GM18499 (cell line): ENCODE measurements around the gene SCGB1C2.
"Not testable (repeated sequence)": the region's sequence is repeated elsewhere in the genome, so short reads cannot be mapped to it uniquely, and the experiment has no call there.

Experiments used
- ATAC-seq: cut with Tn5 transposase; IDR thresholded peaks from one replicate; pipeline ENCODE4 v1.9.1; 2021; ENCODE audit warnings: moderate number of reproducible peaks; ENCODE audit not compliant: insufficient read depth, unreplicated experiment

The SCGB1C2 gene

DNA sequence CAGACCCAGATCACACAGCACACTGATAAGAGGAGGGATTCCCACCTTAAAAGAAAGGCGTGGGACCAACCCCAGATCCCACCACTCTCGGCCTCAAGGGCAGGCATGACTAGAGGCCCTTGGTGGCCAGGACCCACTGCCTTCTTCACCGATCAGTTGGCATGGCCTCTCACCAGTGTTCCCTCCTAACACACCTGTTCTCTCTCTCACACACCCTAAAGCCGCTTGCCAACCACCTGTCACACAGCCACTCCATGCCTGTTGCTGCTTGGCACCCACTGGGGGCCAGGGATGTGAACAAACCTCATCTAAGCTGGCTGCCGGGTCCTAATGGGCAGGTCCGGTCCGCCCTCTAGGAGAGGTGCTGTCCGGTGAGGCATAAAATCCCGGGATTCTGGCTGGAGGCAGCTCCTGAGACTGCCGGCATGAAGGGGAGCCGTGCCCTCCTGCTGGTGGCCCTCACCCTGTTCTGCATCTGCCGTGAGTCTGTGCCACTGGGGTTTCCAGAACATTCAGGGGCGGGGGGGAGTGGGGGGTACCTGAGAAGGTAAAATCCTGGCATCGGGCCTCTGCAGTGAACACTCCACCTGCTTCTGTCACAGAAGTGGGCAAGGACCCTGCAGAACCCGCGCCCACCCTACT, at the start of gene SCGB1C2:
SCGB1C2 (plus strand) TSS at position 404 of the 642 bp plus-strand sequence; CDS start at position 426, 22 bp downstream.
- not testable (repeated sequence) for ATAC-seq

DNA sequence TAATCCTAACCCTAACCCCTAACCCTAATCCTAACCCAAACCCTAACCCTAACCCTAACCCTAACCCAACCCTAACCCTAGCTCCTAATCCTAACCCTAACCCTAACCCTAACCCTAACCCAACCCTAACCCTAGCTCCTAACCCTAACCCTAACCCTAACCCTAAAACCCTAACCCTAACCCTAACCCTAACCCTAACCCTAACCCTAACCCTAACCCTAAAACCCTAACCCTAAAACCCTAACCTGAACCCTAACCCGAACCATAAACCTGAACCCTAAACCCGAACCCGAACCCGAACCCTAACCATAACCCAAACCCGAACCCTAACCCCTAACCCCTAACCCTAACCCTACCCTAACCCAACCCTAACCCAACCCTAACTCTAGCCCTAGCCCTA, 24.3 kb upstream of the SCGB1C2 start:
- ATAC-seq: not testable (repeated sequence)

DNA sequence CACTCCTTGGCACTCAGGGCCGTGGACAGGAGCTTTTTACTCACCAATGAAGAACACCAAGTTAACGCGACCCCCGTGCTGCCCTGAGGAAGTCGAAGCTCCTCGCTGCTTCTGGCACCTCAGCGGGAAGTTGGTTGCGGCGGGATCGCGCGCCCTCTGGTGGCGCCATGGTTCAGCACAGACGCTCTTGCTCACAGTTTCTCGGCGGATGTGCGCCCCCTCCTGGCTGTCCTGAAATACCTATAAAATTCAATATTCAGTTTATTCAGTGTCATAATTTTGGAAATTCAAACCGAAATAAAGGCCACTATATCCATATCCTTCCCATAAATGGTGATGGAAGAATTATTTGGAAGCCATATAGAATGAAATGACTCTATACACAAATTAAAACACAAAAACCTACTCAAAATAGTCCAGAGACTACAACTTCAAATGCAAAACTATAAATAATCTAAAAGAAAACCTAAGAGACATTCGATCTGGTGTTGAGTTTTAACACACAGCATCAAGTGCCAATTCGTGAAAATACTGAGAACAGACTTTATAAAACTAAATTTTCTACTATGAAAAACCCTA, 18.9 kb upstream of the SCGB1C2 start:
- ATAC-seq: not testable (repeated sequence)

DNA sequence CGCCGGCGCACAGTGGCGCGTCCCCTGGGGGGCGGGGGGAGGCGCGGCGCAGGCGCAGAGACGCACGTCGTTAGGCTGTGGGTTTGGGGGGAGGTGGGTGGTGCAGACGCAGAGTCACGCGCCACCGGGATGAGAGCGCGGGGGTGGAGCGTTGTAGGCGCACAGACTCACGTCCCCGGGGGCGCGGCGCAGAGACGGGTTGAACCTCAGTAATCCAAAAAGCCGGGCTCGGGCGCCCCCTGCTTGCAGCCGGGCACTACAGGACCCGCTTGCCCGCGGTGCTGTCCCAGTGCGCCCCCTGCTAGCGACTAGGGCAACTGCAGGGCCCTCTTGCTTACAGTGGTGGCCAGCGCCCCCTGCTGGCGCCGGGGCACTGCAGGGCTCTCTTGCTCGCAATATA, 3.4 kb upstream of the SCGB1C2 start:
- ATAC-seq: not testable (repeated sequence)

DNA sequence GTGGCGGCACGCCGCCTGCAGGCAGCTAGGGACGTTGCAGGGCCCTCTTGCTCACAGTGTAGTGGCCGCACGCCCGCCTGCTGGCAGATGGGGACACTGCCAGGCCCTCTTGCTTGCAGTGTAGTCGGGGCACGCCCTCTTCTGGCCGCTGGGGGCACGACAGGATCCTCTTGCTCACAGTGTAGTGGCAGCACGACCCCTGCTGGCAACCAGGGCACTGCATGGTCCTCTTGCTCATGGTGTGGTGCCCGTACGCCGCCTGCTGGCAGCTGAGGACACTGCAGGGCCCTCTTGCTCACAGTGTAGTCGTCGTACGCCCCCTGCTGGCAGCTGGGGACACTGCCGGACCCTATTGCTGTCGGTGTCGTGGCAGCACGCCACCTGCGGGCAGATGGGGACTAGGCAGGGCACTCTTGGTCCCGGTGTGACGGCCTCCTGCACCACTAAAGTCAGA, 3.0 kb upstream of the SCGB1C2 start:
- ATAC-seq: peak; percentile 58

DNA sequence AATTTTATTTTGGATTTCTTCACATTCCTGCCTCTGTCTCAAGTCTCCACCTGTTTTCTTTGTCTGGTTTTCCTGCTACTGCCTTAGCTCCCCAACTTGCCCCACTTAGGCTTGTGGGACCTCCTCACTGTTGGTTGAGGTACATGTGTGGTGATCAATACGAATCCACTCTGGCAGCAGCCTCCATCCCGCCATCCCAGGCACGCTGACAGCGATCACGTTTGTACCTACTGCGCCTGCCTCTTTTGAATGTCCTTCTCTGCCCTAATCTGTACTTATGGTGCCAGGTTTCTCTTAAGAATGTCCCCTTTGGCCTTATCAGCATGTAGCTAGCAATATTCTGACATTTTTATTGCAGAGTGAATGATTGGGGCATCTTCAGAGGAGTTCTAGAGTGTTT, 2.3 kb upstream of the SCGB1C2 start:
- not testable (repeated sequence) for ATAC-seq

DNA sequence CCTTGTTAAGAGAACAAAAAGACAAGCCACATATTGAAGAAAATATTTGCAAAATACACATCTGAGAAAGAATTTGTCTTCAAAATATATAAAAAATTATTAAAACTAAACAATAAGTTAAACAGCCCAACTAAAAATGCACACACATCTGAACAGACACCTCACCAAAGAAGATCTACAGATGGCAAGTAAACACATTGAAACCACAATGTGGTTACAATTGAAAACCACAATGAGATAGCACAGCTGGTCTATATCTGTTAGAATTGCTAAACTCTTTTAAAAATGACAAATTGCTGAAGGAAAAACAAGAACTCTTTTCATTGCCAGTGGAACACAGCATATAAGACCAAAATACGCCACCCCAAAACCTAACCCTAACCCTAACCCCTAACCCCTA, 1.5 kb upstream of the SCGB1C2 start:
- ATAC-seq: not testable (repeated sequence)

DNA sequence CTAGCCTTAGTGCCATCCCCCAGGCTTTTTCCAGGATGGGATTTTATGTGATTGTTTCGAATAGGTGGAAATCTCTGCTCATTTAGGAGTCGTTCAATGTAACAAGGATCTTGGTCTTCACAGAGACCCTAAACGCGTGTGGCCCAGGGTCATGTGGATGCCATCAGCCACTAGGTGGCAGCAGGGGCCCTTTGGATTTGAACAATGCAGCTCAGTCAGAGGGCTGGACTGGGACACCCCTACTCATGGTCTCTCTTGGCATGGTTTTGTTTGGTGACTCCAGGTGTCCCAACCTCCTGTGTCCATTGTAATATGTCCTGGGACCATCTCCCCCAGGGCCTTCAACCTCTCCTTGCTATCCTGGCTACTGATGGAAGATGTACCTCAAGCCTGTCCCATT, 838 bp upstream of the SCGB1C2 start:
- ATAC-seq: not testable (repeated sequence)

DNA sequence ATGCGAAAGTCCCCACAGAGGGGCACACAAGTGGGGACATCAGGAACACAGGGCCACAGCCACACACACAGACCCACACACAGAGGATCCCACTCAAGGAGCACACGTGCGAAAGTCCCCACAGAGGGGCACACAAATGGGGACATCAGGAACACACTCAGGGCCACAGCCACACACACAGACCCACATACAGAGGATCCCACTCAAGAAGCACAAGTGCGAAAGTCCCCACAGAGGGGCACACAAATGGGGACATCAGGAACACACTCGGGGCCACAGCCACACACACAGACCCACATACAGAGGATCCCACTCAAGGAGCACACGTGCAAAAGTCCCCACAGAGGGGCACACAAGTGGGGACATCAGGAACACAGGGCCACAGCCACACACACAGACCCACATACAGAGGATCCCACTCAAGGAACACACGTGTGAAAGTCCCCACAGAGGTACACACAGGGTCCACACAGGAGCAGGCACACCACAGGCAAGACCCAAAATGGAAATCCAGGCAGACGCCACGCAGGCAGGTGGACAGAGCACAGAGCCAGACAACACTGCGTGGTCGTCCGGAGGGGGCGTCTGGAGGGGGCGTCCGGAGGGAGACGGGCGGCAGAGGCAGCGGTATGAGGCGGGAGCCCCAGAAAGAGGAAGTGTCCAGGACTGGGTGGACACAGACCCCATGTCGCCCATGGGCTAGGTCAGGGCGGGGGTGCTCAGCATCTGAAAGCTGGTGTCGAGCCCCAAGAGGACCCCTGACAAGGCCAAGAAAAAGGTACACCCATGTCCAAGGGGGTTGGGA, 2.2 kb downstream of the SCGB1C2 start:
- not testable (repeated sequence) for ATAC-seq

DNA sequence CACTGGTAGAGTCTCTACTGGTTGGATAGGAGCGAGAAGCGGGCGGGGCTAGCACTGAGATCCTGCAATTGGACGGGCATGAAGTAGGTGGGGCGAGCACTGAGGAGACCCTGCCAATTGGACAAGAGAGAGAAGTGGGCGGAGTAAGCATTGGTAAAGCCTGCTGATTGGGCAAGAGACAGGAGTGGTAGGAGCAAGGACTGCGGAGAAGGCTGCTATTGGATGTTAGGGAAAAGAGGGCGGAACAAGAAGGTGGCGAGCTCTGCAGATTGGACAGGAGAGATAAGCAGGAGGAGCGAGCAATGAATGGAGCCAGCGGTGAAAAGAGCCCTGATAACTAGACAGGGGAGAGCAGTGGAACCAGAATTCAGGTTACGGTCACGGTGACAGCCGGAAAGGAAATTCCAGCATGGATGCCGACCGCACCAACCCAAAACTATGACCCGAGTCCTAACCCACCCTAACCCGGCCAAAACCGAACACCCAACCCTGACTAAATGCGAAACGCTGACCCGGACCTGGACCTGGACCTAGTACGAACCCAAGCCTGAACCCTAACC, 4.8 kb downstream of the SCGB1C2 start:
- ATAC-seq: no peak

DNA sequence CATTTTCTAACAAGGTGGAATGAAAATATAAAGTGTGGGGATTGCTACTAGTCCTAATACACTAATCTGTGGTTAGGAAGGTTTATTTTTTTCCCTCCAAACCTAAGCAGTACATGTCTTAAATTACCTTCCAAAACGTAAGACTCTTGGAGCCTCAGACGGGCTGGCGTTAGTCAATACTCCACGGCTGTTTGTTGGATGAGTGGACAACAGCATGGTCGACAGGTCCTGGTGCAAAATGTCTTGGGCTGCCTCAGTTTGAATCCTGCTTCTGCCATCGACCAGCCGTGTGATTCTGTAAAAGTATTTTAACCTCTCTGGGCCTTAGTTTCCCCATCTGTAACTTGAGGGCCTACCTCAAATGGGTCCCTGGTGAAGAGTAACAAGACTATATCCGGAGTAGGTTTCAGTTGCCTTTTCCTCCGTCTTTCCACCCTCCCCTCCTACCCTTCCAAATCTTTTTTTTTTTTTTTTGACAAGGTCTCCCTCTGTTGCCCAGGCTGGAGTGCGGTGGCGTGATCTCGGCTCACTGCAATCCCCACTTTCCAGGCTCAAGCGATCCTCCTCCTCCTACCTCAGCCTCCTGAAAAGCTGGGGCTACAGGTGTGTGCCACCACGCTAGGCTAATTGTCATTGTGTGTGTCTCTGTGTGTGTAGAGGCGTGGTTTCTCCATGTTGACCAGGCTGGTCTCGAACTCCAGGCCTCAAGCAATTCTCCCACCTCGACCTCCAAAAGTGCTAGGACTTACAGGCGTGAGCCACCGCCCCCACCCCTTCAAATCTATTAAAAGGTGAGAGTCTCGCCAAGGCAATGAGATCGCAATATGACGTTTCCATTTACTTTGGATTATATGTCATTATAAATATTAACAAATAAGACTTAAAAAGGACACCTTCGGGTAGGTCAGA, 5.8 kb downstream of the SCGB1C2 start:
- ATAC-seq: no peak

DNA sequence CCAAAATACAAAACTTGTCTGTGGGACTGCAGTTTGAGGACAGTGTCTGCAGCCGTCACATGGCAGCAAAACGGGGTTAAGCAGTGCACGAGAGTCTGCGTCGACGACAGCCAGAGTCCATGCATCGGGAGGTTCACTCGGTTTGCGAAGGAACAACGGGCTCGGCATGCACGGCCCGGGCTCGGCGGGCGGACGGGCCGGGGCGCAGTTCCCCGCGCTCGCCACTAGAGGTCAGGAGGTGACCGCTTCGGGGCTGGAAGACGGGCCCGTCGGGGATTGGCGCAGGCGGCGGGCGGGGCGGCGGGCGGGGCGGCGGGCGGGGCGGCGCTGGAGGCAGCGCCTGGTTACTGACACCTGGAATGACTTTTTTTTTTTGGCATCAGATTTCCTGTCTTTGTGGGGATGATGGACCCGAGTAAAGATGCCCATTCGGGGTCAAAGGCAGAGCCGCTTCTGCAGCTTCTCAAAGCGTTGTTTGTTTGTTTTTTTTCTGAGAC, 6.5 kb downstream of the SCGB1C2 start:
- ATAC-seq: no peak

DNA sequence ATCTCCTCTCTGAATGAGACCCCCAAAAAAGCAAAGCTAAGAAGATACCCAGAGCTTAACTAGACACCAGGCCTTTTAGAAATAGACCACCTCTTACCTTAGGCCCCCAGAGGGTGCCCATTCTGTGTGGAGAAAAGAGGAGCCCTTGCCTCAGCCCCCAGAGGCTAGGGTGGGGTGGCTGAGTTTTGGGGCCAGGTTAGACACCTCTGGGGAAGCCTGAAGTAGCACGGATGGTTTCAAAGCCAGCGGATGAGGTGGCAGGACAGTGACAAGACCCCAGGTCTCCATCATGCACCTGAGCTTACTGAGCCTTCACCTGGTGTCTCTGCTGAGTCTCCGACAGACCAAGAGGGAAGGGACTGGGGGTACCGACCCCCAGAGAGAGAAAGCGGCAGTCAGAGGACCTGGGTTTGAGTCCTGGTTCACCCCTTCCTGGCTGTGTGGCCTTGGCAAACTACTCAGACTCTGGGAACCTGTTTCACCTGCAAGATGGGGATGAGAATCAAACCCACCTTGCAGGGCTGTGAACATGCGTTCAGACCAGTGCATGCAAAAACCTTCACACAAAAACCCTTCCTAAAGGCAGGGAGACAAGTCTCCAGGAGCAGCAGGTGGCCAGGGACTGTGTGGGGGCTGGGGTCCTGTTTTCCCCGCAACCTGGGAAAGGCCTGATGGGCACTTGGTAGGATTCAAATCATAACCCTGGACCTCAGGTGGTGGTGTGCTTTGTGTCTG, 7.7 kb downstream of the SCGB1C2 start:
- no peak for ATAC-seq

DNA sequence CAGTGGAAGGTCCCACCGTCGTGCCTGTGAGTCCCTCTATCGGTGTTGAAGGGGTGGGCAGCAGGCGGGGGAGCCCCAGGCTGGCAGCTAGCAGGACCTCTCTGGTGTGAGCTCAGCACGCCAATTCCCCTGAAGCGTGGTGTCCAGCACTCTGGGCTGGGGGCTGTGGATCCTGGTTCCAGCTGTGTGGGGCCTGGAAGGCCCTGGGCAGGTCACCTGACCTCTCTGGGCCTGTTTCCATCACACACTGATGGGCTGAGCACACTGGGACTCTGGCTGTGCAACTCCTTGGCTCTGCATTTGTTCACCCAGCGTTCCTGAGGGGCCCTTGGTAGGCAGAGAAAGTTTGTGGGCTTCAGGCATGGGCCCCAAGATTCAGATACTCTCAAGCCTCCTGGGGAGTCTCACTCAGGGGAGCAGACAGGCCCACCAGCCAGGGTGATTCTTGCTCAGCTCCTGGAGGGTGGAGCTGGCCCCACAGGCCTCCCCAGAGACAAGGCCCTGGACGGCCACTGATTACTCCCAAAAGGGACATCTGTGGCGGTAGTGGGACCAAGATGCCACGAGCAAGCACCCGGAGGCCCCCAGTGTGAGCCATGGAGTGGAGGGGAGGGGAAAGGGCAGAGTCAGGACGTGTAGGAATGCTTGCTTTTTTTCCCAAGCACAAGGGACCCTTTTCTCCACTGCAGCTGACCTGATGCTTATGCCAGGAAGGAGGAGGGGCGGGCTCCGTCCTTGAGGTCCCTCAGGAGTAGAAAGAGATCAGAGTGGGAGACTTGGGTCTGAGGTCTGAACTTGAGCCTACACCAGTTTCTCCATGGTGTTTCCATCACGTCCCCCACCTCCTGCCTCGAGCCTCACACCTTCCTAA, 8.5 kb downstream of the SCGB1C2 start:
- ATAC-seq: no peak

DNA sequence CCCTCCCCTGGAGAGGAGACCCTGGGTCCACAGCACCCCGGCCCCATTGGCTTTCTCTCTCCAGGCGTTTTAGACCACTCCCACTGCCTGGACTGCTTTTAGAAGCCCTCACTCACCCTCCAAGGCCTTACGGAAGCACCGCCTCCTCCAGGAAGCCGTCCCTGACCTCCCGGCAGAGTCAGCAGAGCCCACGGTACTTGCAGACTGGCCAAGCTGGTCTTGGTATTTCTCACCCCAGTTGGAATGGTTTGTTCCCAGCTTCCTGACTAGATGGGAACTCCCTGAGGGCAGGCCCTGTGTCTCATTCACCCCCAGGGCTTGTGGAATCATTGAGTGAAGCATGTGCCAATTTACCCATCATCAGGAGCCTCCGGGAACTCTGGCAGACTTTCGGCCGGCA, 9.2 kb downstream of the SCGB1C2 start:
- no peak for ATAC-seq

DNA sequence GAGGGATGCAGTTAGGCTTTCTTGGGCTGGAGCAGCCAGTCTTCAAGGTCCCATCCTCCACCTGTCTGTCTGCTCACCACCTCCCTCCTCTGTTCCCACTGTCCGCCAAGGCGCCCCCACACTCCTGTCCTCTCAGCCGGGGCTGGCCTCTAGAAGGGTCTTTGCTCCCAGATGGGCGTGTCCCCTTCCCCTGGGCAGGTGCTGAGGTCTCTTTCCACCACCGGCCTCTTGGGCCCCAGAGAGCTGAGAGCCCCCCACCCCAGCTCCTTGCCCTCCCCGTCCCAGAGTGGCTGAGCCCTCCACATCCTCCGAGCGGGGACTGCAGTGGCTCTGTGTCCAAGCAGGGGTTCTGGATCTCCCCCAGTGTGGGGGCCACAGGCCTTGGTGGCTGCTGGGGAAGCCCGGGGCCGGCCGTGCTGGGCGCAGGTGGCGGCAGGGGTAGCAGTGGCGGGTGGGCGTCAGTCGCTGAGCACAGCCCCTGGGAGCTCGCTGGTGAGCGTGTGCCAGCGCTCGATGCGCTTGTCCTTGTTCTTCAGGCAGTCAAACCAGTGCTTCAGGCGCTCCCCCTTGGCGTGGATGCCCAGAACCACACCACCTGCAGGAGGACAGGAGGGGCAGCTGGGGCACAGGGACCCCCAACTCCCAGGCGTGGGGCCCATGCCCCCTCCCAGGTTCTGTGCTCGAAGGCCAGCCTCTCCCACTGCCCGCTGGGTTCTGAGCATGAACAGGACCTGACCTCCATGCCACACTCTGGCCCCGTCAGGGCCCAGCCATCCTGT, 9.8 kb downstream of the SCGB1C2 start:
- no peak for ATAC-seq
